Stomach smooth muscle (tissue), 2 donors: ENCODE data around the gene FBXW10B.
"Not testable (repeated sequence)": the region's sequence is repeated elsewhere in the genome, so short reads cannot be mapped to it uniquely, and the experiment has no call there.

Source experiments
- H3K27ac ChIP-seq: one replicate; pipeline ENCODE4 v1.7.0; 2013; ENCODE audit warnings: mild to moderate bottlenecking, low read length, inconsistent platforms
- H3K27me3 ChIP-seq, 2 donors: one replicate each; pipeline ENCODE4 v1.7.0; 2013; ENCODE audit warnings: low read length in 2 of 2; ENCODE audit not compliant: insufficient read depth in 2 of 2, control insufficient read depth in 1 of 2
- H3K36me3 ChIP-seq, 2 donors: one replicate each; pipeline ENCODE4 v1.7.0; 2013; ENCODE audit warnings: low read length in 2 of 2; ENCODE audit not compliant: control insufficient read depth in 2 of 2, insufficient read depth in 2 of 2
- H3K4me1 ChIP-seq: one replicate; pipeline ENCODE4 v1.7.0; 2013; ENCODE audit warnings: low read length; ENCODE audit not compliant: control insufficient read depth, insufficient read depth
- H3K4me3 ChIP-seq, 2 donors: one replicate each; pipeline ENCODE4 v1.7.0; 2013; ENCODE audit warnings: low read length in 2 of 2
- H3K9ac ChIP-seq, 2 donors: one replicate each; pipeline ENCODE4 v1.7.0; 2013; ENCODE audit warnings: low read length in 2 of 2, mild to moderate bottlenecking in 1 of 2
- H3K9me3 ChIP-seq, 2 donors: one replicate each; pipeline ENCODE4 v1.7.0; 2013; ENCODE audit warnings: low read length in 2 of 2; ENCODE audit not compliant: control insufficient read depth in 2 of 2
- donor health status: healthy.
- donor health status: Pancreatic carcinoma.

The FBXW10B gene

GRCh38 chr17:15589544-15590536, 29.7 kb downstream of the FBXW10B start:
- not testable (repeated sequence) for H3K36me3 ChIP-seq, H3K9me3 ChIP-seq, H3K27ac ChIP-seq, H3K27me3 ChIP-seq, H3K4me3 ChIP-seq, H3K9ac ChIP-seq, H3K4me1 ChIP-seq

- H3K4me1 ChIP-seq, H3K27ac ChIP-seq, H3K4me3 ChIP-seq, H3K36me3 ChIP-seq, H3K27me3 ChIP-seq, H3K9ac ChIP-seq, H3K9me3 ChIP-seq: not testable (repeated sequence)
Observed at GRCh38 chr17:15588017-15588416, 31.5 kb downstream of the FBXW10B start.

DNA sequence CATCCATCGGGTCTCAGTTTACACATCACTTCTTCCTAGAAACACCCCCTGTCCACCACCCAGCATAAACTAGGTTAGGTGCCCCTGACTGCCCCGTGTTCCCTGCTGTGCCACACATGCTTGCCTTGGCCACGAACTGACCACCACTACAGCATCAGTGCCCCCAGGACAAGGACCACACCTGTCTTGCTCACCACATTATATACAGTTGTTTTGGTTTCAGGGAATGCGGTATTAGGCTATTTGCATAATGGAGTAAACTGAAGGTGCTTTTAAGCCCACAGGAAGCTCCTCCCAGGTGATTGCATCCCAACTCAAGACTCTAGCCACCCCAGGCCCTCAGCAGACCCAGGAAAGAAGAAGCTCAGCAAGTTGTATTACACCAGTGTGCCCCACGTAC, 36.2 kb downstream of the FBXW10B start:
- not testable (repeated sequence) for H3K4me1 ChIP-seq, H3K27ac ChIP-seq

GRCh38 chr17:15581462-15581861, 38.0 kb downstream of the FBXW10B start:
- H3K4me3 ChIP-seq, H3K27ac ChIP-seq, H3K9ac ChIP-seq, H3K36me3 ChIP-seq, H3K9me3 ChIP-seq, H3K4me1 ChIP-seq, H3K27me3 ChIP-seq: not testable (repeated sequence)

More for the DNA sequence above, 36.2 kb downstream of the FBXW10B start:
- not testable (repeated sequence) for H3K36me3 ChIP-seq, H3K27me3 ChIP-seq, H3K9ac ChIP-seq, H3K9me3 ChIP-seq, H3K4me3 ChIP-seq

GRCh38 chr17:15576848-15577247, 42.7 kb downstream of the FBXW10B start:
- H3K4me3 ChIP-seq, H3K36me3 ChIP-seq, H3K9me3 ChIP-seq, H3K9ac ChIP-seq, H3K27ac ChIP-seq, H3K4me1 ChIP-seq, H3K27me3 ChIP-seq: not testable (repeated sequence)

DNA sequence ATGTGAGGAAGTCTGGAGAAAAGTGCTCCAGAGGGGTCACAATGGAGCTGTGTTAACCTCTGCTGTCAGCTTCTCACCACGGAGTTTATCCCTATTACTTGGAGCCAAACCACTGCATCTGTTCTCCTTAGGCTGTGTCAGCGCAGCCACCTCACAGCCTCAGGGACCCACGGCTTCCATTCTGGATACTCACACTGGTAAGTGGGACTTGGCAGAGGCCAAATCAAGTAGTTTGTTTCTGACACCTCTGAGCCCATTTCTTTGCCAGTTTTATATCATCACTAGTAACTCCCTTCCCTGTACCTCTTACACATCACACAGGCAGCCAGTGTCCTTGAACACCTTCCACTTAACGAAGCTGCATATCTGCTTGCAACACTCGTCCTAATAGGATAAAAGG, 44.8 kb downstream of the FBXW10B start:
- not testable (repeated sequence) for H3K27me3 ChIP-seq, H3K9me3 ChIP-seq, H3K9ac ChIP-seq, H3K4me3 ChIP-seq, H3K27ac ChIP-seq, H3K36me3 ChIP-seq, H3K4me1 ChIP-seq

- not testable (repeated sequence) for H3K9me3 ChIP-seq, H3K36me3 ChIP-seq, H3K9ac ChIP-seq, H3K4me3 ChIP-seq, H3K27me3 ChIP-seq, H3K27ac ChIP-seq, H3K4me1 ChIP-seq
Observed at GRCh38 chr17:15573870-15574269, 45.6 kb downstream of the FBXW10B start.
